ENCODE measurements around the gene STMN3.
"Not testable (repeated sequence)": the region's sequence is repeated elsewhere in the genome, so short reads cannot be mapped to it uniquely, and the experiment has no call there.

STMN3 gene

DNA sequence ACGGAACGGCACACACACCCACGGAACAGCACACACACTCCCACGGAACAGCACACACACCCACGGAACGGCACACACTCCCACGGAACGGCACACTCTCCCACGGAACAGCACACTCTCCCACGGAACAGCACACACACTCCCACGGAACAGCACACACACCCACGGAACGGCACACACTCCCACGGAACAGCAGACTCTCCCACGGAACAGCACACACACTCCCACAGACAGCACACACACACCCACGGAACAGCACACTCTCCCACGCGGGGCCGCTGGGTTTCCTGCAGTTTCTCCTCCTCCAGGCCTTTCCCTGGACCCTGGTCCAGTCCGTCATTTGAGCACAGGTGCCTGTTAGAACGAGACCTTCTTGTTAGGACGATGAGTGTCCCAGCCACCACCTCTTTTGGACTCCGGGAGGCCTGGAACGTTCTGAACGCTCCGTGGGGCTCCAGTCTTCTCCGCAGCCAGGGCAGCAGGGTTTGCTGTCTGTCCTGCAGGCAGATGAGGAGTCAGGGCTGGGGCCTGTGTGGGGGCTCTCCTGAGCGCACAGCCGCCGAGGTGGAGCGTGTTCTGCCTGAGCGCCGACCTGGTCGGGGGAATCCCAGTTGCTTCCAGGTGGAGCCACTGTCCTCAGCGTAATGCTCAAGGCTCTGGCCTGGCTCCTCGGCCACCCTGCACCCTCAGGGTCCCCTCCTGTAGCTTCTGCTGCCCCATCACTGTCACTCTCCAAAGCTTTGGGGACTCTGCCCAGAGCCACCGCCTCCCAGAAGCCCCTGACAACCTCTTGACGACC lies 25.6 kb upstream of the STMN3 start:
- in situ Hi-C loops (cut with MboI; ENCODE audit: low sequenced_read_pairs) = no loop called here

DNA sequence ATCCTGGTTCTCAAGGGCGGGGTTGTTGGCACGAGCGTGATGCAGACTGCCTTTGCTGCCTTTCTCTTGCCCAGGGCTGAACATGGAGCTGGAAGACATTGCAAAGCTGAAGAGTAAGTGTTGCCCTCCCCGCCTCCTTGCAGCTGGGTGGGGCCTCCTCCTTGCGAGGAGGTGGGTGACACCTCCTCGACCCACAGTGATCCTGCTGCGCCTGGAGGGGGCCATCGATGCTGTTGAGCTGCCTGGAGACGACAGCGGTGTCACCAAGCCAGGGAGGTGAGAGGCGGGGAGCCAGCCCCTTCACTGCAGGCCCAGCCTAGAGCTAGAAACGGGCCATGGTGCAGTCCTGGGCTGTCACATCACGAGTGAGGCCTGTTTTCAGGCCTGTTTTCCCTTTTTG lies 24.8 kb upstream of the STMN3 start:
- in situ Hi-C loops (cut with MboI; ENCODE audit: low sequenced_read_pairs) = no loop called here

DNA sequence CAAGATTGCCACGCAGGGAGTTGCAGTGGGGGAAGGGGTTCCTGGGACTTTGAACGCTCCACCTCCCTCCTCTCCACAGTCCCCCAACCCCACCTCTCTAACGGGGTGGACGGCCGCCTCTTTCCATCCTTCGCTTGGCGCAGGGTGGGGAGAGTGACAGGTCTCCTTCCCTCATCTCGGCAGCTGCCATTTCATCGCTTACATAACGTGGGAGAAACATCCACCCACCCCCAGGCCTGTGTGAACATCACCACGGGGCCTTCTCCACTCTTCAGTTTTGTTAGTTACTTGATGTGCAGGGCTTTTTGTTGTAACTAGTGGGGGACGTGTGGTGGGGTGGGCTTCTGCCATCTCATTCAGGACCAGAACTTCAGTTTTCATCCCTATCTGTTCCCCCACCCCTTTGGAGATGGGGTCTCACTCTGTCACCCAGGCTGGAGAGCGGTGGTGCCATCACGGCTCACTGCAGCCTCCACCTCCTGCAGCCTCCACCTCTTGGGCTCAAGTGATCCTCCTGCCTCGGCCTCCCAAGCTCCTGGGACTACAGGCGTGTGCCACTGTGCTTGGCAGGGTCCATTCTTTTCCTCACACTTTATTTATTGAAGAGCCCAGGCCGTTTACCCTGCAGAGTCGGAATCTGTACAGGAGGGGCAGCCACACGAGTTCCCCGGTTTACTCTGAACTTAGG lies 22.6 kb upstream of the STMN3 start:
- in situ Hi-C loops (cut with MboI; ENCODE audit: low sequenced_read_pairs) = no loop called here

GRCh38 chr20:63673951-63674350 lies 20.7 kb upstream of the STMN3 start:
- in situ Hi-C loops (cut with MboI; ENCODE audit: low sequenced_read_pairs) = no loop called here

GRCh38 chr20:63672666-63673065 lies 19.4 kb upstream of the STMN3 start:
- in situ Hi-C loops (cut with MboI; ENCODE audit: low sequenced_read_pairs) = no loop called here

- in situ Hi-C loops (cut with MboI; ENCODE audit: low sequenced_read_pairs) = not testable (repeated sequence)
Observed at GRCh38 chr20:63671695-63672094, 18.5 kb upstream of the STMN3 start.

GRCh38 chr20:63668351-63668750 lies 15.1 kb upstream of the STMN3 start:
- in situ Hi-C loops (cut with MboI; ENCODE audit: low sequenced_read_pairs) = no loop called here

GRCh38 chr20:63667858-63668257 lies 14.6 kb upstream of the STMN3 start:
- in situ Hi-C loops (cut with MboI; ENCODE audit: low sequenced_read_pairs) = no loop called here

GRCh38 chr20:63665708-63666107 lies 12.5 kb upstream of the STMN3 start:
- in situ Hi-C loops (cut with MboI; ENCODE audit: low sequenced_read_pairs) = no loop called here

DNA sequence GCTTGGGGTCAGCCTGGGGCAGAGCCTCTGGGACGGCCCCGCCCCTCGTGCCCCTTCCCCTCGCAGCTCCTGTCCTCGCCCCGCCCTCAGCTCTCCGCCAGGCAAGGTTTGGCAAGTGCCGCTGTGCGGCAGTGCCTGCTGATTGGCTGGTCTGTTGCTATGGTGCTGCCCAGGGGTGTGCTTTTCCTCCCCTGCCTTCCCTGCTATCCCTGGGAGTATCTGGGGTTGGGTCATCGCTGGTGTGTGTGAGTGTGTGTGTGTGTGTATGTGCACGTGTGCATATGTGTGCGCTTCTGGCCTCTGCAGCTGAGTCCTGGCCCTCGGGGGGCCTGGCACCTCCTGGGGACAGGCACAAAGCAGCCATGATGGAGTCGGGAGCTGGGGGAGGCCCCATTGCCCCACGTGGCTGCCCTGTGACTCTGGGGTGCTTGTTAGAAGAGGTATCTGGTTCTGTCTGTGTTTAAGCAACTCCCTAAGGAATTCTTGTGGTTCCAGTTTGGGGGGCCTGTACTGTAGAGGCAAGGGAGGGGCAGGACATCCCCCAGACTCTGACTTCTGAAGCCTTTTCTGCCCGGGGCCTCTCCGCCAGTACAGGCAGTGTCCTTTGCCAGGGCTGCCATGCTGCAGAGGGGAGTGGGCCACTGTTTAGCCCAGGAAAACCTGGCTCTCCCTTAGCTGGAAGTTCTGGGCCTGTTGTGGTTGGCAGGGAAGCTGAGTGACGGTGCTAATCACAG lies 11.8 kb upstream of the STMN3 start:
- in situ Hi-C loops (cut with MboI; ENCODE audit: low sequenced_read_pairs) = no loop called here

GRCh38 chr20:63664143-63664851 lies 11.1 kb upstream of the STMN3 start:
- in situ Hi-C loops (cut with MboI; ENCODE audit: low sequenced_read_pairs) = no loop called here

DNA sequence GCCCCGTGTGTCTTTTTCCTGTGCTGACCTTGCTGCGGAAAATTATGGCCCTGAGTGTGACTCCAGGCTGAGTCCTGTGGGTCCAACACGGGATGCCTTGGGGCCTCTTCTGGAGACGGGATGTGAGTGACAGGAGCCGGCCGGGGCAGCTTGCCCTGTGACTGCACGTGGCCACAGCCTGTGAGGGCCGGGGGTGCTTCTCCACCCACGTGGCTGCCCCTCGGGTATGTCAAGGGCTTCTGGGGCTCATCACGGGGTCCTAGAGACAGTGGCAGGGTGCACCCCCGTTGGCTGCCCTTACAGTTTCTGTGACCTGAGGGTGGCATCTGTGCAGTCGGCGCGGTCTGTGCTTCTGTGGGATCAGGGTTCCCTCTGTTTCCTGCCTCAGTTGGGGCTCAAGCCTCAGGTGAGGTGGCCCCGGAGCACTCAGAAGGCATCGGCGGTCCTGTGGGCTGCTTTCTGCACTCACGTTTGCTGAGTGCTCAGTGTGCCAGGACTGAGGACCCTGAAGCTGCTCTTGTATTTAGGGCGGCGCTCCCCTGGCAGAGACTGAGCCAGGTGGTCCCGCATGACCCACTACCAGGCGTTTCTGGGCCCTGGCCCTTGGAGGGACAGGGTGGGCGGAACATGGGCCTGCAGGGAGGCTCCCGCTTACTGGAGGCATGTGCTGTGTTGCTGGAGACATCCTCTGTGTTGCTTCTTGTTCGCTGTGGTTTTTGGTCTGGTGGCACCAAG lies 10.3 kb upstream of the STMN3 start:
- in situ Hi-C loops (cut with MboI; ENCODE audit: low sequenced_read_pairs) = no loop called here

GRCh38 chr20:63662813-63663189 lies 9.6 kb upstream of the STMN3 start:
- in situ Hi-C loops (cut with MboI; ENCODE audit: low sequenced_read_pairs) = no loop called here

DNA sequence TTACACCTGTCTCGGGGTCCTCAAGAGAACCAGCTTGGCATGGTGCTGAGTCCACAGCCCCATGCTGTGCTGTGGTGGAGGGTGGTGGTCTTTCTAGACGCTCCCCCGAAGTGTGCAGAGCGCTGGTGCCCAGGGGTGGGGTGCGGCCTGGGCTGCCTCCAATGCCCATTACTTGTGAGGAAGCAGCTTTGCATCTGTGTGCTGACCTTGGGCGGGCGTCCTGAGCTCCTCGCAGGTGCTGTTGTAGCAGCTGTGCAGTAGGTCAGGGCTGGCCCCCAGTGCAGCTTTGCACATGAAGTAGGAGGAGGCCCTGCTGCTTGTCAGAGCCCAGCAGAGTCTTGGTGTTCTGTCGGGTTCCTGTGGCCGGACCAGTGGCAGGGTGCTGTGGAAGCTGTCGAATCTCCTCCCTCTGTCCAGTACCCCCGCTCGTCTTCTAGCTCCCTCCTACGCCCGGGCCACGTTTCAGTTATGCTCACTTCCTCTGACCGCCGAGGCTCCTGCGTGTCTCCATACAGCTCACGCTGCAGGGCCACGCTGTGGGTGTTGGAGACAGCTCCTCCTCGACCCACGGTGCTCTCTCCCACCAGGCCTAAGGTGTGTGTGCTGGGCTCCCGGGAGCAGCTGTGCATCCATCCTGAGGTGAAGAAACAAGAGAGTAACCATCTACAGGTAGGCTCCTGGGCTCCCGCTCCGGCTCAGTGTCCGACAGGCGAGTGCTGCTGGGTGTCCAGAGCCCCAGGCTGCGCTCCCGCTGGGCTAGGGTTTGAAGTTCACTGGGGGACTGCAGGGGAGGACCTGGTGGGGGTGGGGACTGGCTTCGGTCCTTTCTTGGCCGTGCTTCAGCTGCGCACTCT lies 9.0 kb upstream of the STMN3 start:
- in situ Hi-C loops (cut with MboI; ENCODE audit: low sequenced_read_pairs) = no loop called here

DNA sequence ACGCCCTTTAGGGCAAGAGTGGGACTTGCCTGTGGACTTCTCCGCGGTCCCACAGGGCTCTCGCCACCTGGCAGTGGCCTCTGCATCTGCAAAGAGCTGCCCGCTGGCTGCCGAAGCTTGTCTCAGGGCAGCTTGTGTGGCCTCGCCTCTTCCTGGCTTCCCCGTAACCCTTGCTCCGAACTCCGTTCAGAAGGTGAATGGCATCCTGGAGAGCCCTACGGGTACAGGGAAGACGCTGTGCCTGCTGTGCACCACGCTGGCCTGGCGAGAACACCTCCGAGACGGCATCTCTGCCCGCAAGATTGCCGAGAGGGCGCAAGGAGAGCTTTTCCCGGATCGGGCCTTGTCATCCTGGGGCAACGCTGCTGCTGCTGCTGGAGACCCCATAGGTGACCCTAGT lies 7.9 kb upstream of the STMN3 start:
- in situ Hi-C loops (cut with MboI; ENCODE audit: low sequenced_read_pairs) = no loop called here

DNA sequence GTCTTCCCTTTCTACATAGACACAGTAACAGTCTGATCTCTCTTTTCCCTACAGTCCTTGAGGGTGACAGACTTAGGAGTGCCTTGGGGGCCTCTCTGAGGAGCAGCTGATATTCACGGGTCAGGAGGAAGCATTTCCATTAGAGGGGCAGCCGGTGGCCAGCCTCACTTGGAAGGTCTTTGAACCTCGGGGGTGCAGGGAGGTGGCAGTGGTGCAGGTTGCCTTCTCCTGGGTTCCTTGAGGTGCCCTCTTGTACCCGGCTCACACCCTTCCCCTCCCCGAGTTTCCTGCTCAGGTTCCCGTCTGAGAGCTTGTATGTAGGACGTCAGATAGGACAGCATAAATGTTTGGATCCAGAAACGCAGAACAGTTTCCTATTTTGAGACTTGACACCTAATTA lies 7.4 kb upstream of the STMN3 start:
- in situ Hi-C loops (cut with MboI; ENCODE audit: low sequenced_read_pairs) = no loop called here

DNA sequence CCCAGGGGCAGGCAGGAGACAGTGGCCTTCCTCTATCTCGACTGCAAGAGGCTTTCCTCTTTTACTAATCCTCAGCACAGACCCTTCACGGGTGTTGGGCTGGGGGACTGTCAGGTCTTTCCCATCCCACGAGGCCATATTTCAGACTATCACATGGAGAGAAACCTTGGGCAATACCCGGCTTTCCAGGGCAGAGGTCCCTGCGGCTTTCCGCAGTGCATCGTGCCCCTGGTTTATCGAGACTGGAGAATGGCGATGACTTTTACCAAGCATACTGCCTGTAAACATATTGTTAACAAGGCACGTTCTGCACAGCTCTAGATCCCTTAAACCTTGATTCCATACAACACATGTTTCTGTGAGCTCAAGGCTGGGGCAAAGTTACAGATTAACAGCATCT lies 7.0 kb upstream of the STMN3 start:
- in situ Hi-C loops (cut with MboI; ENCODE audit: low sequenced_read_pairs) = not testable (repeated sequence)

DNA sequence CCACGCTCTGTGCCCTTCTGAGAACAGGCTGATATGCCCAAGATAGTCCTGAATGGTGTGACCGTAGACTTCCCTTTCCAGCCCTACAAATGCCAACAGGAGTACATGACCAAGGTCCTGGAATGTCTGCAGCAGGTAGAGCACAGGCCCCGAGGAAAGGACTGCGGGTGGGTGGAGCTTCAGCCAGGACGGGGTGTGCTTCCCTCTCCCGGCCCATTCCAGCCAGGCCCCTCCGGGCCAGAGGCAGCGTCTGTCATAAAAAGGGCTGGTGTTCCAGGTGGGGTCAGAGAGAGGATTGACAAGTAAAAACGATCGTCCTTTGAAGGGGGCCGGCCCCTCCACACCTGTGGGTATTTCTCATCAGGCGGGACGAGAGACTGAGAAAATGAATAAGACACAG lies 6.1 kb upstream of the STMN3 start:
- in situ Hi-C loops (cut with MboI; ENCODE audit: low sequenced_read_pairs) = no loop called here

DNA sequence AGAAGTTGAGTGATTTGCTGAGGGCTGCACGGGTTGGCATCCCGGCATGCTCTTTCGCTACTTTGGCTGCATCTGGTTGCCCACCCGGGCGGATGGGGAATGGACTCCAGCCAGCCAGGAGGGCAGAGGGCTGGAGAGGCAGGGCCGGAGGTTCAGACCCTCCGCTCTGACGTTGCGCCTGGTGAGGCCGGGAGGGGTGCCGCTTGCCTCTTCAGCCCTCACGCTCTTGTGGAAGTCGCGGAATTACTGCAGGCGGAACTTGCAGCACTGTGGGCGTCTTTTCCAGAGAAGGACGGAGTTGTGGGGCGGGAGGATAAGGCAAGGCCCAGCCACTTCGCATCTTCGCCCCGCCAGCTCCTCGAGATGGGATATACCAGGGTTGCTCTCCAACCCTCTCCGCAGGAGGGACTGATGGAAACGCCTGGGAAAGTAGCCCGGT lies 5.5 kb upstream of the STMN3 start:
- in situ Hi-C loops (cut with MboI; ENCODE audit: low sequenced_read_pairs) = no loop called here

Measured in HL-60/S4 treated with phorbol 12-myristate 13-acetate at 8.2 ng/mL for 4 days and 3 days (cell line).